GF-D8 (cell line): ENCODE data around the gene NUAK1.

Source experiments
- DNase-seq: peaks from one replicate; lab custom pipeline; 2025; lab: John Stamatoyannopoulos, UW

Gene NUAK1

DNA sequence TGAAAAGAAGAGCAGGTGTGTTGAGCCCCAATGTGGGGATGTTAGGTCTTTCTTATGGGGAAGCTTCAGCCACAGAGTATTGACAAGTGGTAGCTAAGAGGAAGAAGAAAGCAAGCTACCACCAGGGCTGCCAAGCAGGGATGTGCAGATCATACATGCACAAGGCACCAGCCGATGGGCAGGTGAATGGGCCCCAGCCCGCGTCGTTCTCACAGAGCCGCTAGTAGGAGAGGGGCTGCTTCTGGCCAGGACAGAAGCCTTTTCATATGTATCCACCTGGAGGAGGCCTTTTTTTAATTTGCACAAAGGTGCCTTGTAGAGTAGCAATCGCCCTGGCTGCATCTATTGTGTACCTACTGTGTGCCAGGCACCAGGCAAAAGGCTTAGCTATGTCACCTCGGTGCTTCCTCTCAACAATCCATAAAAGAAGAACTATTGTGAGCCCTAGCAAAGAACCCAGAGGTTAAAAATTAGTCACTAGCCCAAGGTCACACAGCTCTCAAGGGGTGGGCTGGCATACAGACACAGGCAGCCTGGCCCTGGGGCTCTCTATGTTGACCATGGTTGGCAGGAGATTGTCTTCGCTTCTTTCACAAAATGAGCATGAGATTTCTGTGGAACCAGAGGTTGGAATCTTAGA is 8.2 kb downstream of the NUAK1 start:
- DNase-seq = no peak

- no peak for DNase-seq
Observed at GRCh38 chr12:106128585-106129328, 10.0 kb downstream of the NUAK1 start.

- no peak for DNase-seq
Observed at GRCh38 chr12:106127338-106128126, 11.2 kb downstream of the NUAK1 start.

- no peak for DNase-seq
Observed at GRCh38 chr12:106126441-106127337, 12.1 kb downstream of the NUAK1 start.

GRCh38 chr12:106125351-106126095 is 13.2 kb downstream of the NUAK1 start:
- no peak for DNase-seq

GRCh38 chr12:106123551-106124081 is 15.1 kb downstream of the NUAK1 start:
- DNase-seq = no peak

- no peak for DNase-seq
Observed at GRCh38 chr12:106123110-106123509, 15.6 kb downstream of the NUAK1 start.

DNA sequence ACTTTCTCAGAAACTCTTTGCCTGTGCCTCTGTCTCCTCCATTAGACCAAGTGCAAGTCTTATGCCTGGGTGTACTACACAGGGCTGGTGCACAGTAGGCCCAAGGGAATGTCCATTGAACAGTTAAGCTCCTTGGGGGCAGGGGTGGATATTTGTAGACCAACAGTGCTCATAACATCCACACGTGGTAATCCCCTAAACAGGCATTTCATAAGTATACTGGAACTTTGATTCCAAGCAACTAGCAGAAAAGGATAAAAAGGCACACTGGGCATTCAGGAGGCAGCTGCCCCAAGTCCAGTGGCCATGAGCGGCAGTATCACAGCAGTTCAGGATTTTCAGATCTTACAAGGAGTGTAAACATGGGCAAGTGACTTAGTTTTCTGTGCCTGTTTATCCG is 16.8 kb downstream of the NUAK1 start:
- DNase-seq = no peak

DNA sequence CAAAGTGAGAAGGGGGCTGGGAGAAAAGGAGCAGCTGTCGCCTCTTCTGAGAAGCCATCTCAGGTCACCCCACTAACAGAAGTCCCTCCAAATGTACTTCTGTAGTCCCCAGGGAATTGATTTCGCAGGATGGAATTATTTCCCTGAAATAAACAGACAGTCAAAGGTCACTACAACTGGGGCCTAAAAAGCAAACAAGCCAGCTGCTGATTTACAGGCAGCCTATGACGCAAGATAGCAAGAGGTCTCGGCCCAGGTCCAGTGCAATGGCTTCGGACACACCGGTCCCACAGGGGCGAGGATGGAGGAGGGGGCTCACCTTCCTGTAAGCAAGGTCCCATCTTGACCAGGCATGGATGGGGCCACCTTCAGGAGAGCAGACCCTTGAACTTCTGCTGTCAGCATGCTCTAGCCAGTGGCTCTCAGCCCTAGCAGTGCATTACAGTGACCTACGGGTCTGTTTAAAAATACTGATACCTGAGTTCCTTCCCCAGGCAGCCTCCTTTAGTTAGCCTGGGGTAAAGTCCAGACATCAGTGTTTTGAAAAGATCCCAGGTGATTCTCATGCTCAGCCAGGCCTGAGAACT is 18.1 kb downstream of the NUAK1 start:
- no peak for DNase-seq

DNA sequence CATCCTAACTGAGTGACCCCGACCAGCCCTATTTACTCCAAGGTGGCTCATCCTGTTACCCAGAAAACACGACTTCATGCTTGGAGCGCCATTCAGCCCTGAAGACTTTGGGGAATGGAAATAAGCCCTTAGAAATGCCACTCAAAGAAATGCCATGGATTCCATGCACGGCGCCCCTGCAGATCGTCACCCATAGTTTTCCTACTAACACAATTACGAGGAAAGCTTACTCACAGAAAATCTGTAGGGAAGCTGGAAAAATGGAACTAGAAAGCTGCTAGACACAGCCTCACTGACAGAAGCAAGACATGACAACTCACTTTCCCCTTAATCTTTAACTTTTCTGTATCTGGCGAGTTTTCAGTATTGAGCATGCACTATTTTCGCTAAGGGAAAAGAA is 19.5 kb downstream of the NUAK1 start:
- no peak for DNase-seq

DNA sequence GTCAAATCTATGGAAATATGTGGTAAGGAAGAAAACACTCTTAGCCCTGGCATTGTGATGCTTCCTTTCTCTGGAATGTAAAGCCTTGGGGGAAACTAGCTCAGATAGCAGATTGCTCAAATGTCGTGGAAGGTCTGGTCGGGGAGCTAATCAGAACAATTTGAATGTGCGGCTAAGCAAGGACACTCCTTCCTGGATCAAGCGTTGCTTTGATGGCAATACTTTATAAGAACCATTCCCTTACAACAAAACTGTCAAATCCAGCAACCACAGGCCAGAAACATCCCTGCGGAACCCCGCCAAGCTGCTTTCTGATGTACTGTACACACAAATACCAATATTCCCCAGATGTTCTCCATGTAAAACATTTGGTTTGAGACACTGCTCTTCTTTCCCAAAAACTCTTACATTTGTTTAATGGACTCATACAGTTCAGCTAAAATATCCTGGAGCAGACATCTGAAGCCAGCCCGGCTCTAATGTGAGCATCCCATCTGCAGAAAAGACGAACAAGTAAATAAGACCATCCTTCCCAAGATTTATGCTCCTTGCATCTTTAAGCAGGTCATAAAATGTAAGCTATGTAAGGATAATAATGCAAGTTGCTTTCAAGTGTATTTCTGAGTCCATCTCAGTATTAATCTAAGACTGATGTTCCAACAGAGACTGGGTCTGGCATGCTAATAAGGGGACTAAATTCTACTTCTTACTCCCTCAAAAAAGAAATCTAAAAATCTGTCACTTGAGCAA is 20.2 kb downstream of the NUAK1 start:
- DNase-seq = no peak

DNA sequence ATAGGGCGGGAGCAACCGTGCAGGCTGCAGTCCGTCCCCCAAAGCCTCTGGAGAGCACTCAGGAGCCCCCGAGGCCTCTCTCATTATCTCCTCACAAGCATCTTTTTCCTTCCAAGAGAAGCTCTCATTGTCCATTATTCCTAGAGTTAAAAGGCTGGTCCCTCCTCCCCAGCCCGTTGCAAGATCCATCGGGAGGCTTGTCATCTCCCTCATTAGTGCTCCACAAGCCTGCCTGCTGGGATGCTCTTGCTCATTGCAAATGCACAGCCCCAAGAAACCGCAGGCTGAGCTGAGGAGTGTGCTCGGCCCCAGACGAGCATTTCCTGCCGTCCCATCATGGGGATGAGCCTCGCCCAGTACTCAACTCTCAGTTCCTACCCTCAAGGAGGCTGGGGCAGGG is 23.3 kb downstream of the NUAK1 start:
- DNase-seq = no peak

- DNase-seq = no peak
Observed at GRCh38 chr12:106114447-106115068, 24.2 kb downstream of the NUAK1 start.

- no peak for DNase-seq
Observed at GRCh38 chr12:106113824-106114446, 24.8 kb downstream of the NUAK1 start.

DNA sequence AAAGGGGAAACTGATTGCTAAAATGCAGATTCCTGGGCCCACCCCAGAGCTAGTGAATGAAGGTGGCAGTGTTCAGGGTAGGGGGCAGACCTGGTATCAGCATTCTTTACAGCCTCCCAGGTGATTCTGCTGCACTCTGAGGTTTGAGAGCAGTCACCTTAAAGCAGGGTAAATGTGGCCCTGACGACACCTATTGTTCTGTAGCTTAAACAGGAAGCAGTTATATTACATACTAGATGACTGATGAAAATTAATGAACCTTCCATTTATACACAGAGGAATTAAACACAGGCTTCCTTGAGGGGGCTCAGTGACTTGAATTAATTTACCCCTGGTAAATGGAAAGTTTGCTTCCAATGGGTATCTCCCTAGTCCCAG is 25.3 kb downstream of the NUAK1 start:
- no peak for DNase-seq

GRCh38 chr12:106113042-106113441 is 25.7 kb downstream of the NUAK1 start:
- DNase-seq = no peak

GRCh38 chr12:106112145-106112821 is 26.5 kb downstream of the NUAK1 start:
- DNase-seq = no peak

- DNase-seq = no peak
Observed at GRCh38 chr12:106110626-106111300, 28.0 kb downstream of the NUAK1 start.
